SK-N-SH treated with all-trans-retinoic acid at 6 μM for 48 hours (cell line): Measurements from ENCODE around the gene ISG15.

Experiments used
- ATAC-seq: fragments of 200-7000 bp; cut with Tn5 transposase; 3 replicates; pipeline ENCODE4 v1.9.1; 2020; ENCODE audit warnings: mild to moderate bottlenecking, moderate library complexity
- ARNTL ChIP-seq: fragments of 450-650 bp; formaldehyde crosslinking; IDR thresholded peaks from 2 replicates; pipeline ENCODE4 v1.5.0; 2020; ENCODE audit warnings: low read depth, mild to moderate bottlenecking, moderate library complexity, borderline replicate concordance
- BACH2 ChIP-seq: fragments of 250-450 bp; sonication (Bioruptor Pico); IDR thresholded peaks from 2 replicates; pipeline ENCODE4 v1.9.0; 2021; ENCODE audit warnings: mild to moderate bottlenecking, borderline replicate concordance
- CSDC2 ChIP-seq: fragments of 250-450 bp; sonication (Bioruptor Pico); IDR thresholded peaks from 2 replicates; pipeline ENCODE4 v1.5.0; 2020; ENCODE audit warnings: mild to moderate bottlenecking, moderate library complexity
- GLIS3 ChIP-seq: fragments of 250-450 bp; sonication (Bioruptor Pico); IDR thresholded peaks from 2 replicates; pipeline ENCODE4 v1.5.0; 2020; ENCODE audit warnings: mild to moderate bottlenecking, moderate library complexity
- ISL1 ChIP-seq: fragments of 250-450 bp; sonication (Bioruptor Pico); IDR thresholded peaks from 2 replicates; pipeline ENCODE4 v2.1.2; 2022; ENCODE audit warnings: mild to moderate bottlenecking, moderate library complexity
- PPARA ChIP-seq: fragments of 250-450 bp; sonication (Bioruptor Pico); IDR thresholded peaks from 2 replicates; pipeline ENCODE4 v1.5.0; 2020; ENCODE audit warnings: mild to moderate bottlenecking, borderline replicate concordance
- RARB ChIP-seq: fragments of 250-450 bp; sonication (Bioruptor Pico); IDR thresholded peaks from 2 replicates; pipeline ENCODE4 v1.8.0; 2021; ENCODE audit warnings: mild to moderate bottlenecking, moderate library complexity
- SNAI2 ChIP-seq: fragments of 250-450 bp; sonication (Bioruptor Pico); IDR thresholded peaks from 2 replicates; pipeline ENCODE4 v1.5.0; 2020; ENCODE audit warnings: mild to moderate bottlenecking, moderate library complexity
- TCF4 ChIP-seq: fragments of 250-450 bp; sonication (Bioruptor Pico); IDR thresholded peaks from 2 replicates; pipeline ENCODE4 v1.8.0; 2021; ENCODE audit warnings: mild to moderate bottlenecking, moderate library complexity, borderline replicate concordance
- TOX ChIP-seq: fragments of 250-450 bp; sonication (Bioruptor Pico); IDR thresholded peaks from 2 replicates; pipeline ENCODE4 v1.8.0; 2021; ENCODE audit warnings: mild to moderate bottlenecking, moderate library complexity, borderline replicate concordance
- ZC3H10 ChIP-seq: fragments of 250-450 bp; sonication (Bioruptor Pico); IDR thresholded peaks from 2 replicates; pipeline ENCODE4 v1.5.1; 2021; ENCODE audit warnings: mild to moderate bottlenecking, moderate library complexity
- ZFP3 ChIP-seq: fragments of 250-450 bp; sonication (Bioruptor Pico); IDR thresholded peaks from 2 replicates; pipeline ENCODE4 v1.5.0; 2020; ENCODE audit warnings: mild to moderate bottlenecking, moderate library complexity
- ZFP30 ChIP-seq: fragments of 450-650 bp; formaldehyde crosslinking; IDR thresholded peaks from 2 replicates; pipeline ENCODE4 v1.5.0; 2022; ENCODE audit warnings: mild to moderate bottlenecking, moderate library complexity
- ZNF565 ChIP-seq: fragments of 450-650 bp; formaldehyde crosslinking; conservative IDR thresholded peaks from 2 replicates; pipeline ENCODE4 v1.5.0; 2020; ENCODE audit warnings: low read depth, mild to moderate bottlenecking, moderate library complexity
- ZNF70 ChIP-seq: fragments of 450-650 bp; formaldehyde crosslinking; IDR thresholded peaks from 2 replicates; pipeline ENCODE4 v1.5.0; 2020; ENCODE audit warnings: mild to moderate bottlenecking, moderate library complexity
- ZNF8 ChIP-seq: fragments of 450-650 bp; formaldehyde crosslinking; IDR thresholded peaks from 2 replicates; pipeline ENCODE4 v1.5.0; 2020; ENCODE audit warnings: mild to moderate bottlenecking, moderate library complexity
- TF ChIP-seq, protein P1 (sequence below): fragments of 250-450 bp; sonication (Bioruptor Pico); IDR thresholded peaks from 2 replicates; pipeline ENCODE4 v1.8.0; 2021; ENCODE audit warnings: low read depth, mild to moderate bottlenecking, moderate library complexity, borderline replicate concordance
- TF ChIP-seq, protein P2 (sequence below): fragments of 250-450 bp; sonication (Bioruptor Pico); IDR thresholded peaks from 2 replicates; pipeline ENCODE4 v1.5.0; 2020; ENCODE audit warnings: mild to moderate bottlenecking, moderate library complexity
- TF ChIP-seq, protein P3 (sequence below): fragments of 250-450 bp; sonication (Bioruptor Pico); IDR thresholded peaks from 2 replicates; pipeline ENCODE4 v1.8.0; 2020; ENCODE audit warnings: mild to moderate bottlenecking, moderate library complexity, borderline replicate concordance
- TF ChIP-seq, protein P4 (sequence below): fragments of 250-450 bp; sonication (Bioruptor Pico); IDR thresholded peaks from 2 replicates; pipeline ENCODE4 v1.5.1; 2020; ENCODE audit warnings: low read depth, mild to moderate bottlenecking, moderate library complexity

Gene ISG15

DNA sequence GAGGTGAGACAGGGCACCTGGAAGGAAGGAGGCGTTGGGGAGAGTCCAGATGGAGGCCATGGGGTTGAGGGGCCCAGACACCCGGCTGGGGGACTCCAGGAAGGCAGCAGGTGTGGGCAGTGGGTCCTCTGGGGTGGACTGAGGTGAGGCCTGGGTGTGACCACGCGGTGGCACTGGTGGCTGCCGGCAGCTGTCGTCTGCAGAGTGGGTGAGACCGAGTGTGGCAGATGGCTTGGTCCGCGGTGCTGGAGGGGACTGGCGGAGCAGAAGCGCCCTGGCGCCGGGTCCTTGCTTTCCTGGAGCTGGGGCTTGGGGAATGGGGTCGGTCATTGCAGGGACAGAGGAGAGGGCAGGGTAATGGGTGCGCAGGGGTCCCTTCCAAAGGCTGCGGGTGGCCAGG is 19.1 kb downstream of the ISG15 start:
- no peak for TF ChIP-seq GLIS3 (CRISPR knock-in tag)
- TF ChIP-seq ZNF565 = no peak
- TF ChIP-seq, protein P1, sequence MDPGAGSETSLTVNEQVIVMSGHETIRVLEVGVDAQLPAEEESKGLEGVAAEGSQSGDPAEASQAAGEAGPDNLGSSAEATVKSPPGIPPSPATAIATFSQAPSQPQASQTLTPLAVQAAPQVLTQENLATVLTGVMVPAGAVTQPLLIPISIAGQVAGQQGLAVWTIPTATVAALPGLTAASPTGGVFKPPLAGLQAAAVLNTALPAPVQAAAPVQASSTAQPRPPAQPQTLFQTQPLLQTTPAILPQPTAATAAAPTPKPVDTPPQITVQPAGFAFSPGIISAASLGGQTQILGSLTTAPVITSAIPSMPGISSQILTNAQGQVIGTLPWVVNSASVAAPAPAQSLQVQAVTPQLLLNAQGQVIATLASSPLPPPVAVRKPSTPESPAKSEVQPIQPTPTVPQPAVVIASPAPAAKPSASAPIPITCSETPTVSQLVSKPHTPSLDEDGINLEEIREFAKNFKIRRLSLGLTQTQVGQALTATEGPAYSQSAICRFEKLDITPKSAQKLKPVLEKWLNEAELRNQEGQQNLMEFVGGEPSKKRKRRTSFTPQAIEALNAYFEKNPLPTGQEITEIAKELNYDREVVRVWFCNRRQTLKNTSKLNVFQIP (CRISPR knock-in tag) = no peak
- TF ChIP-seq TCF4 (CRISPR knock-in tag) = no peak
- TF ChIP-seq CSDC2 = no peak
- no peak for TF ChIP-seq ZFP30 (CRISPR knock-in tag)
- no peak for TF ChIP-seq ZNF70 (CRISPR knock-in tag)
- TF ChIP-seq, protein P2, sequence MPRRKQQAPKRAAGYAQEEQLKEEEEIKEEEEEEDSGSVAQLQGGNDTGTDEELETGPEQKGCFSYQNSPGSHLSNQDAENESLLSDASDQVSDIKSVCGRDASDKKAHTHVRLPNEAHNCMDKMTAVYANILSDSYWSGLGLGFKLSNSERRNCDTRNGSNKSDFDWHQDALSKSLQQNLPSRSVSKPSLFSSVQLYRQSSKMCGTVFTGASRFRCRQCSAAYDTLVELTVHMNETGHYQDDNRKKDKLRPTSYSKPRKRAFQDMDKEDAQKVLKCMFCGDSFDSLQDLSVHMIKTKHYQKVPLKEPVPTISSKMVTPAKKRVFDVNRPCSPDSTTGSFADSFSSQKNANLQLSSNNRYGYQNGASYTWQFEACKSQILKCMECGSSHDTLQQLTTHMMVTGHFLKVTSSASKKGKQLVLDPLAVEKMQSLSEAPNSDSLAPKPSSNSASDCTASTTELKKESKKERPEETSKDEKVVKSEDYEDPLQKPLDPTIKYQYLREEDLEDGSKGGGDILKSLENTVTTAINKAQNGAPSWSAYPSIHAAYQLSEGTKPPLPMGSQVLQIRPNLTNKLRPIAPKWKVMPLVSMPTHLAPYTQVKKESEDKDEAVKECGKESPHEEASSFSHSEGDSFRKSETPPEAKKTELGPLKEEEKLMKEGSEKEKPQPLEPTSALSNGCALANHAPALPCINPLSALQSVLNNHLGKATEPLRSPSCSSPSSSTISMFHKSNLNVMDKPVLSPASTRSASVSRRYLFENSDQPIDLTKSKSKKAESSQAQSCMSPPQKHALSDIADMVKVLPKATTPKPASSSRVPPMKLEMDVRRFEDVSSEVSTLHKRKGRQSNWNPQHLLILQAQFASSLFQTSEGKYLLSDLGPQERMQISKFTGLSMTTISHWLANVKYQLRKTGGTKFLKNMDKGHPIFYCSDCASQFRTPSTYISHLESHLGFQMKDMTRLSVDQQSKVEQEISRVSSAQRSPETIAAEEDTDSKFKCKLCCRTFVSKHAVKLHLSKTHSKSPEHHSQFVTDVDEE (CRISPR knock-in tag) = no peak
- no peak for TF ChIP-seq PPARA
- no peak for TF ChIP-seq ZFP3
- no peak for TF ChIP-seq RARB (CRISPR knock-in tag)
- no peak for TF ChIP-seq BACH2
- TF ChIP-seq, protein P3, sequence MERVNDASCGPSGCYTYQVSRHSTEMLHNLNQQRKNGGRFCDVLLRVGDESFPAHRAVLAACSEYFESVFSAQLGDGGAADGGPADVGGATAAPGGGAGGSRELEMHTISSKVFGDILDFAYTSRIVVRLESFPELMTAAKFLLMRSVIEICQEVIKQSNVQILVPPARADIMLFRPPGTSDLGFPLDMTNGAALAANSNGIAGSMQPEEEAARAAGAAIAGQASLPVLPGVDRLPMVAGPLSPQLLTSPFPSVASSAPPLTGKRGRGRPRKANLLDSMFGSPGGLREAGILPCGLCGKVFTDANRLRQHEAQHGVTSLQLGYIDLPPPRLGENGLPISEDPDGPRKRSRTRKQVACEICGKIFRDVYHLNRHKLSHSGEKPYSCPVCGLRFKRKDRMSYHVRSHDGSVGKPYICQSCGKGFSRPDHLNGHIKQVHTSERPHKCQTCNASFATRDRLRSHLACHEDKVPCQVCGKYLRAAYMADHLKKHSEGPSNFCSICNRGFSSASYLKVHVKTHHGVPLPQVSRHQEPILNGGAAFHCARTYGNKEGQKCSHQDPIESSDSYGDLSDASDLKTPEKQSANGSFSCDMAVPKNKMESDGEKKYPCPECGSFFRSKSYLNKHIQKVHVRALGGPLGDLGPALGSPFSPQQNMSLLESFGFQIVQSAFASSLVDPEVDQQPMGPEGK = no peak
- TF ChIP-seq SNAI2 (CRISPR knock-in tag) = no peak
- TF ChIP-seq ZNF8 (CRISPR knock-in tag) = no peak
- TF ChIP-seq ISL1 (CRISPR knock-in tag) = no peak
- TF ChIP-seq, protein P4, sequence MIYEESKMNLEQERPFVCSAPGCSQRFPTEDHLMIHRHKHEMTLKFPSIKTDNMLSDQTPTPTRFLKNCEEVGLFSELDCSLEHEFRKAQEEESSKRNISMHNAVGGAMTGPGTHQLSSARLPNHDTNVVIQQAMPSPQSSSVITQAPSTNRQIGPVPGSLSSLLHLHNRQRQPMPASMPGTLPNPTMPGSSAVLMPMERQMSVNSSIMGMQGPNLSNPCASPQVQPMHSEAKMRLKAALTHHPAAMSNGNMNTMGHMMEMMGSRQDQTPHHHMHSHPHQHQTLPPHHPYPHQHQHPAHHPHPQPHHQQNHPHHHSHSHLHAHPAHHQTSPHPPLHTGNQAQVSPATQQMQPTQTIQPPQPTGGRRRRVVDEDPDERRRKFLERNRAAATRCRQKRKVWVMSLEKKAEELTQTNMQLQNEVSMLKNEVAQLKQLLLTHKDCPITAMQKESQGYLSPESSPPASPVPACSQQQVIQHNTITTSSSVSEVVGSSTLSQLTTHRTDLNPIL = no peak
- TF ChIP-seq TOX (CRISPR knock-in tag) = no peak
- no peak for TF ChIP-seq ZC3H10 (CRISPR knock-in tag)
- peak; percentile 25 for ATAC-seq

DNA sequence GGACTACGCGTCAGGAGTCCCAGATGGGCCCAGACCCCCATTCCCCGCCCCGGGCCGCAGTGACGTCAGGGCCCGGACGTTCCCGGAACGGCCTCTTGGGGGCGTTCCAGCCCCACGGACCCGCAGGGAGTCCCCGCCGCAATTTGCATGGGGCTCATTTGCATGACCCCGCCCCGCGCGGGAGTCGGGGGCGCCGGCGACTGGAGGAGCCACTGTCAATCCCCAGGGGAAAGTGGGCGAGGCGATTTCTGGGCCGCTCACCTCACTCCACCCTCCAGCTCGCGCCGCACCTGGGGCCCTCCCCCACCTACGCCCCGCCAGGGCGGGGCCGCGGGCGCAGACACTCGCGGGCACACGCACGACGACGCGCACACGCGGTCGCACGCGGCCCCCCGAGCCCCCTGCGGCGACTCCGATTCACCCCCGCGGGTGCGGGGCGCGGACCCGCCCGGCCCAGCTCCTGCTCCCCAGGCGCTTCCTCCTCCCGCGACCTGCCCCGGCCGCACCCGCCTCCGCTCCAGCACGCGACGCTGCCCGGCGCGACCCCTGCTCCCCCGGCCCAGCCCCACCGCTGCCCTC is 19.8 kb downstream of the ISG15 start:
- TF ChIP-seq ZFP3 = no peak
- TF ChIP-seq ARNTL (CRISPR knock-in tag) = no peak
- TF ChIP-seq ZNF8 (CRISPR knock-in tag) = no peak
- no peak for TF ChIP-seq ZNF70 (CRISPR knock-in tag)
- TF ChIP-seq CSDC2 = no peak
- TF ChIP-seq SNAI2 (CRISPR knock-in tag) = no peak
- no peak for TF ChIP-seq ZNF565
- ATAC-seq = peak; percentile 87

DNA sequence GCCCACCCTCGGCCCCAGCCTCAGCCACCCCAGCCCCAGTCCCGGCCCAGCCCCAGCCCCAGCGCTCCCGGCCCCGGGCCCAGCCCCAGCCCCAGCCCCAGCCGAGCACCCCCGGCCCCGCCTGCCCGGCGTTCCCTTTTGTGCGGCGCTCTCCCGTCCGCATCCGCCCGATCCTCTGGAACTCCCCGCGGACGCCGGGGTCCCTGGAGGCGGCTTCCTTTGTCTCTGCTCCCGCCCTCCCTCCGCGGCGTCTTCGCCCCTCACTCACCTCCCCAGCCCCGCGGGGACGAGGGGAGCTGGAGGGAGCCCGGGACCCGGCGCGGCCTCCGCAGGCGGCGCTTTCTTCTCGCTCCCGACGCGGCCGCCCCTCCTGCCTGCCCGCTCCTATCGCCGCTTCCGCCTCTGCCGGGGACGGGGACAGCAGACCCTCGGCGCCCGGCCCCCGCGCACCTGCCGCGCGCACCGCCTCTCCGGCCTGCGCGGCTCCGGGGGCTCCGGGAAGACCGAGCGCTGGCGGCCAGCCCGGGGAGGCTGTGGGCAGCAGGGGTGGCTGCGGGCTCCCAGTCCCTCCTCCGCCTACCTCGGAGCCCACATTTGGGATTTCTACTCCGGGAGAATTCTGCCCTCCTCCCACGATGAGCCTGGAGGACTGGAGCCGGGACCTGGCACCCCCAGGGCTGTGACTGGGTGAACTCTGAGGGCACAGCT is 20.6 kb downstream of the ISG15 start:
- ATAC-seq = no peak

DNA sequence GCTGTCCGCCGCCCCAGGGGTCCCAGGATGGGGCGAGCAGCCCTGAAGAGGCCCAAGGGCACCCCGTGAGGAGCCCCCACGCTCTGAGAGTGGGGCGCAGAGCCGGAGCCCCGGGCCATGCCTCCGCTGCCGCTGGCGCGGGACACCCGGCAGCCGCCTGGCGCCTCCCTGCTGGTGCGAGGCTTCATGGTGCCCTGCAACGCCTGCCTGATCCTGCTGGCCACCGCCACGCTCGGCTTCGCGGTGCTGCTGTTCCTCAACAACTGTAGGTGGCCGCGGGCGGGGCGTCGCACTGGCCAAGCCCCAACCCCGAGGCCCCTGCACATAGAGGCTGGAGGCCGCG is 21.1 kb downstream of the ISG15 start:
- no peak for ATAC-seq
- TF ChIP-seq TOX (CRISPR knock-in tag) (no peak), ZFP3 (no peak), TCF4 (CRISPR knock-in tag) (no peak), CSDC2 (no peak), ZFP30 (CRISPR knock-in tag) (no peak), ZNF565 (no peak), ARNTL (CRISPR knock-in tag) (no peak), ZNF8 (CRISPR knock-in tag) (no peak)
- TF ChIP-seq, protein P2 (CRISPR knock-in tag) = no peak
- TF ChIP-seq, protein P4 = no peak

More for the DNA sequence above, 20.6 kb downstream of the ISG15 start:
- TF ChIP-seq ARNTL (CRISPR knock-in tag) (no peak), ZFP30 (CRISPR knock-in tag) (no peak), SNAI2 (CRISPR knock-in tag) (no peak), ZFP3 (no peak), ZNF8 (CRISPR knock-in tag) (no peak), RARB (CRISPR knock-in tag) (no peak)
